GM10248 (cell line): ENCODE measurements around the gene APOB.

Experiments used
- CTCF ChIA-PET: fragments of 300-600 bp; sonication (Branson Sonifier 250); formaldehyde crosslinking; extraction: SDS; loops from one replicate; lab custom pipeline; 2021; ENCODE audit warnings: antibody characterized with exemption; lab: Yijun Ruan, JAX
- POLR2A ChIA-PET: fragments of 350-650 bp; sonication (Branson Sonifier 250); formaldehyde crosslinking; extraction: SDS; loops from one replicate; lab custom pipeline; 2020; ENCODE audit warnings: antibody characterized with exemption; lab: Yijun Ruan, JAX
- DNase-seq: peaks from one replicate; pipeline ENCODE4 v3.0.0; 2012; ENCODE audit errors: extremely low spot score
- CTCF ChIP-seq: IDR thresholded peaks from 2 replicates; pipeline ENCODE4 v1.5.1; 2012; ENCODE audit warnings: mild to moderate bottlenecking, low read depth; ENCODE audit errors: extremely low read depth, missing control alignments, control extremely low read depth

APOB gene

GRCh38 chr2:21070341-21071257 is 26.7 kb upstream of the APOB start:
- ChIA-PET POLR2A (no interaction called here), CTCF (interaction anchor here (2.3 kb wide), 1 partner anchor 15 kb away, joined by 7 read pairs; no protein-coding TSS in a partner anchor)
- TF ChIP-seq CTCF: no peak
- no peak for DNase-seq

- CTCF ChIA-PET: interaction anchor here (2.3 kb wide), 1 partner anchor 15 kb away, joined by 7 read pairs; no protein-coding TSS in a partner anchor
- POLR2A ChIA-PET: no interaction called here
- DNase-seq: no peak
- TF ChIP-seq CTCF: no peak
Observed at GRCh38 chr2:21069746-21070340, 26.0 kb upstream of the APOB start.

- no peak for TF ChIP-seq CTCF
- DNase-seq: no peak
- CTCF ChIA-PET: interaction anchor here (0.9 kb wide), 1 partner anchor 10 kb away, joined by 3 read pairs; no protein-coding TSS in a partner anchor
- POLR2A ChIA-PET: no interaction called here
Observed at GRCh38 chr2:21067859-21068537, 24.1 kb upstream of the APOB start.

GRCh38 chr2:21067125-21067524 is 23.3 kb upstream of the APOB start:
- TF ChIP-seq CTCF: no peak
- POLR2A ChIA-PET: no interaction called here
- DNase-seq: no peak
- CTCF ChIA-PET: no interaction called here

GRCh38 chr2:21059885-21060610 is 16.2 kb upstream of the APOB start:
- ChIA-PET CTCF (interaction anchor here (0.7 to 1.8 kb wide), 3 partner anchors 13 to 98 kb away, joined by 3 to 5 read pairs (median 3); no protein-coding TSS in a partner anchor), POLR2A (no interaction called here)
- no peak for DNase-seq
- TF ChIP-seq CTCF: no peak

GRCh38 chr2:21057097-21057496 is 13.2 kb upstream of the APOB start:
- no peak for DNase-seq
- ChIA-PET POLR2A (no interaction called here), CTCF (interaction anchor here (0.6 to 1.2 kb wide), 2 partner anchors 8 to 26 kb away, joined by 3 read pairs; no protein-coding TSS in a partner anchor)
- TF ChIP-seq CTCF: no peak
